Liver (tissue), 9 donors: ENCODE results near the gene RNPEPL1. TPM values are rescaled to one million over a fixed set of nuclear protein-coding genes. Genes with fewer than 3 reads are reported as not detected.

Experiments
- DNase-seq: peaks from one replicate; pipeline ENCODE4 v3.0.0-alpha.2; 2017; ENCODE audit warnings: low spot score
- H3K27ac ChIP-seq, 2 donors: one replicate each; pipeline ENCODE4 v1.7.0; 2013; ENCODE audit warnings: inconsistent platforms in 2 of 2, low read length in 2 of 2, control low read depth in 1 of 2, low read depth in 1 of 2, mild to moderate bottlenecking in 1 of 2
- H3K27me3 ChIP-seq, 4 donors: one replicate each; pipeline versions ENCODE4 v1.6.1 to v1.7.0; 2013; ENCODE audit warnings: low read length in 3 of 4, inconsistent platforms in 1 of 4, mild to moderate bottlenecking in 1 of 4, moderate library complexity in 1 of 4; ENCODE audit not compliant: control insufficient read depth in 4 of 4, insufficient read depth in 4 of 4
- H3K36me3 ChIP-seq, 4 donors: one replicate each; pipeline versions ENCODE4 v1.6.1 to v1.7.0; 2013; ENCODE audit warnings: low read length in 3 of 4, mild to moderate bottlenecking in 3 of 4, low read depth in 1 of 4, moderate library complexity in 1 of 4; ENCODE audit not compliant: control insufficient read depth in 4 of 4, insufficient read depth in 3 of 4
- H3K4me1 ChIP-seq, 4 donors: one replicate each; pipeline versions ENCODE4 v1.6.1 to v1.7.0; 2013; ENCODE audit warnings: low read length in 3 of 4, mild to moderate bottlenecking in 3 of 4, moderate library complexity in 1 of 4; ENCODE audit not compliant: control insufficient read depth in 4 of 4, insufficient read depth in 4 of 4
- H3K4me3 ChIP-seq, 3 donors: one replicate each; pipeline versions ENCODE4 v1.6.1 to v1.7.0; 2013; ENCODE audit warnings: low read length in 3 of 3, control low read depth in 1 of 3, low read depth in 1 of 3, mild to moderate bottlenecking in 1 of 3
- H3K9ac ChIP-seq, 2 donors: one replicate each; pipeline ENCODE4 v1.7.0; 2013; ENCODE audit warnings: low read length in 2 of 2, mild to moderate bottlenecking in 2 of 2, moderate library complexity in 2 of 2, control low read depth in 1 of 2, low read depth in 1 of 2
- H3K9me3 ChIP-seq, 4 donors: one replicate each; pipeline versions ENCODE4 v1.6.1 to v1.7.0; 2013; ENCODE audit warnings: low read length in 3 of 4; ENCODE audit not compliant: control insufficient read depth in 4 of 4
- ATF3 ChIP-seq: IDR thresholded peaks from 2 replicates; pipeline ENCODE4 v1.6.1; 2016; ENCODE audit warnings: antibody characterized with exemption
- CTCF ChIP-seq: fragments of 150-350 bp; IDR thresholded peaks from 2 replicates; pipeline ENCODE4 v1.5.1; 2017; ENCODE audit warnings: improper control_type of control experiment, low read depth, low read length; ENCODE audit not compliant: missing input control
- GABPA ChIP-seq, 2 donors: IDR thresholded peaks in 1 of 2; conservative IDR thresholded peaks in 1 of 2; 2 replicates each; pipeline ENCODE4 v1.6.1; 2016; ENCODE audit warnings: antibody characterized with exemption in 2 of 2, mild to moderate bottlenecking in 1 of 2, moderate library complexity in 1 of 2
- HNF4G ChIP-seq: IDR thresholded peaks from 2 replicates; pipeline ENCODE4 v1.6.1; 2016; ENCODE audit warnings: antibody characterized with exemption
- MAX ChIP-seq: IDR thresholded peaks from 2 replicates; pipeline ENCODE4 v1.6.1; 2016; ENCODE audit warnings: antibody characterized with exemption
- REST ChIP-seq: IDR thresholded peaks from 2 replicates; pipeline ENCODE4 v1.6.1; 2016; ENCODE audit warnings: antibody characterized with exemption, mild to moderate bottlenecking
- RXRA ChIP-seq, 2 donors: IDR thresholded peaks; 2 replicates each; pipeline ENCODE4 v1.6.1; 2017 to 2018; ENCODE audit warnings: antibody characterized with exemption in 2 of 2, mild to moderate bottlenecking in 1 of 2
- YY1 ChIP-seq: IDR thresholded peaks from 2 replicates; pipeline ENCODE4 v1.6.1; 2016; ENCODE audit warnings: antibody characterized with exemption, mild to moderate bottlenecking
- ZBTB33 ChIP-seq: IDR thresholded peaks from 2 replicates; pipeline ENCODE4 v1.6.1; 2016; ENCODE audit warnings: antibody characterized with exemption
- WGBS: extraction: QIAGEN DNeasy Blood & Tissue Kit; methylation state at CpG from one replicate; pipeline ENCODE4 v1.1.7; 2013; 5-methylcytosine and 5-hydroxymethylcytosine counted together
- polyA plus RNA-seq, 2 donors: library from polyadenylated mRNA; stranded (reverse) in 1 of 2; unstranded in 1 of 2; fragments of 200-250 nt in 1 of 2; fragments of >200 nt in 1 of 2; fragmentation: Nextera tagmentation in 1 of 2; extraction: Ambion mirVana in 1 of 2; gene quantifications; one replicate each; pipeline versions ENCODE4 v1.2.1 to v1.2.3, GENCODE V29; 2013 to 2015
- total RNA-seq, 2 donors: library from RNA; depleted of rRNA; stranded (reverse); fragments of >200 nt; gene quantifications; one replicate each; pipeline ENCODE4 v1.2.3, GENCODE V29; 2014
- donor health status: healthy.
- donor health status: healthy.
- donor health status: healthy.
- donor health status: healthy.
- donor health status: healthy.

RNPEPL1 gene
- total and polyA plus RNA-seq, 4 donors, result 24.8 to 43.9 (median 29.4) TPM

GRCh38 chr2:240628808-240629618 is 60.7 kb downstream of the RNPEPL1 start (continued):
- TF ChIP-seq MAX (no peak), CTCF (no peak), RXRA (IDR thresholded peaks at IDR 0.05) (no peak), HNF4G (no peak)

GRCh38 chr2:240629619-240629967 is 61.3 kb downstream of the RNPEPL1 start:
- H3K9me3 ChIP-seq, result peaks cover 0 to 4% (median 1%) of the 10 kb centered on the region in 4 donors
- H3K4me1 ChIP-seq, result no peaks in the 10 kb centered on the region
- TF ChIP-seq ZBTB33 (no peak), YY1 (no peak), ATF3 (no peak), GABPA (IDR thresholded peaks at IDR 0.05 in 1 of 2, conservative IDR thresholded peaks at IDR 0.05 in 1 of 2) (no peak), REST (no peak)
- no peaks in the 10 kb centered on the region for H3K27me3 ChIP-seq
- H3K36me3 ChIP-seq, result no peaks in the 10 kb centered on the region
- 89% methylated on average over 5 of the region's 5 CpGs for WGBS
- no peak for DNase-seq
- no peak overlapping the region for H3K27ac ChIP-seq
- H3K4me3 ChIP-seq, result no peak overlapping the region
- H3K9ac ChIP-seq, result no peak overlapping the region
